ENCODE results near the gene NBPF26.
"Not testable (repeated sequence)": the region's sequence is repeated elsewhere in the genome, so short reads cannot be mapped to it uniquely, and the experiment has no call there.

NBPF26 gene

DNA sequence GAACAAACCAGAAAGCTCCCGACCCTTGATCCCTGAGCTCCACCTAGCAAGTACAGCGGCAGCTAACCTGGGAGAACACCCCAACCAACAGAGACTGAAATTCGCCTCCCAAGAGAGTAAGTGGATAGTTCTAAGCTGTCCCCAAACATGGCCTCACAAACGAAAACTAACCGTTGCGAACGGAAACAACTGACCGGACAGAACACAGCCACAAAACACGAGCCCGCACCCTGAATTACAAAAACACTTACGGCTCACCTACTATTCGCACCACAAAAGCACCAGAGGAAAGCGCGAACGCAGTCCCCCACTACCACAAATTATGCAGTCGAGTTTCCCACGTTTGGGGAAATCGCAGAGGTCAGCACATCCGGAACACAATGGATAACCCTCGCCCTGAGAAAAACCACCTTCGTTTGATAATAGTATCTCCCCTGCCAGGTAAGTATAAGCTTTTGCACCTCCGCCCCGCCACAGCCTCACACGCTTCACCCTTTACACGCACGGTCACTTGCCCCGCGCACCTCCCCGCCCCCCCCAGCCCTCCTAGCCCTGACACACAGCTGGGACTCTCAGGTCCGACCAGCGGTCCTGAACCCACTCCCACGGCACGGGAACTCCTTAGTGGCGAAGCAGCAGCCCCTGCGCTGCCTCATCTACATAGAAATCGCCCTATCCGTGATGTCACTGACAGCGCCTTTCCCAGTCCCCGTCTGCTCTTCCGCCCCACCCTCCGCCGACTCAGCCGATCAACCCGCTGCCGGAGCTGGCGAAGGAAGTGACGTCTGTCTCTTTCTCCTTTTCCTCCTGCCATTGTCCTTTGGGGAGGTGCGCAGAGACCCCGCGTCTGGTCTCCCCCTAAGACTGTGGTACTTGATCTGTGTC, 127.0 kb downstream of the NBPF26 start:
- not testable (repeated sequence) for FAIRE-seq; DNase-seq (ENCODE audit: extremely low spot score, insufficient read length, low read depth)

DNA sequence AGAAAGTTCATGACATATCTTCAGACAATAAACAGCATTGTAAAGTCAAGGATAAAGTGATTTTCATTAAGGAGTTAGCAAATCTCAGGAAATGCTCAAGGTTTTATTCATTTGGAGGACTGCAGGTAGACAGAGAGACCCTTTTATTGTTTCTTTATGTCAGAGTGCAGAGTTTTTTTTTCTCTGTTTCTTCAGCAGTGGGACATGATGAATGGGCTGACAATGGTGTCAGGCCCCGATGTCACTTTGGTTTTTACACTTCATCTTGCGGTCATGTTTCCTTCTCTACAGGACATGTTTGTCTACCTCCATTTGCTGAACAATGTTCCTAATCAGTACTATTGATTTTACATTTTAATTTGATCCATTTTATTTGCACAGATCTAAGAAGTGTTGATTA, 134.4 kb downstream of the NBPF26 start:
- not testable (repeated sequence) for DNase-seq (ENCODE audit: extremely low spot score, insufficient read length, low read depth); FAIRE-seq

- DNase-seq (ENCODE audit: extremely low spot score, insufficient read length, low read depth); FAIRE-seq: not testable (repeated sequence)
Observed at GRCh38 chr1:120859615-120860234, 136.0 kb downstream of the NBPF26 start.

DNA sequence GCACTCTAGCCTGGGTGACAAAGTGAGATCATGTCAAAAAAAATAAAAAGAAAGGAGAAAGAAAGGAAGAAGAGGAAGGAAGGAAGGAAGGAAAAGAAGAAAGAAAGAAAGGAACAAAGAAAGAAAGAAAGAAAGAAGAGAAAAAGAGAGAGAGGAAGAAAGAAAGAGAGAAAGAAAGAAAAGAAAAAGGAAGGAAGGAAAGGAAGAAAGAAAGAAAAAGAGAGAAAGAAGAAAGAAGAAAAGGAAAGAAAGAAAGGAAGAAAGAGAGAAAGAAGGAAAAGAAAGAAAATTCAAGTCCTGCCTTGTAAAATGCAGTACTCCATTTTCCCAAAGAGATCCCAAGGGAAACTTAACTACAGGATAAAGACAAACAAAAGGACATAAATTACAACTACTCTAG, 154.5 kb downstream of the NBPF26 start:
- FAIRE-seq; DNase-seq (ENCODE audit: extremely low spot score, insufficient read length, low read depth): not testable (repeated sequence)

GRCh38 chr1:120880056-120880455, 156.3 kb downstream of the NBPF26 start:
- not testable (repeated sequence) for DNase-seq (ENCODE audit: extremely low spot score, insufficient read length, low read depth); FAIRE-seq

GRCh38 chr1:120881934-120882333, 158.2 kb downstream of the NBPF26 start:
- FAIRE-seq; DNase-seq (ENCODE audit: extremely low spot score, insufficient read length, low read depth): not testable (repeated sequence)

All from GM18507 (cell line).